A549 (cell line): Measurements from ENCODE around the gene KCNQ1. TPM values are rescaled to one million over a fixed set of nuclear protein-coding genes. Genes with fewer than 3 reads are reported as not detected.

Source experiments
- ATAC-seq, 2 experiments: fragments of 200-7000 bp in 1 of 2; fragments of >200 bp in 1 of 2; cut with Nextera tagmentation in 1 of 2; cut with Tn5 transposase in 1 of 2; 3 replicates each; pipeline versions ENCODE4 v1.8.0 to v1.9.1; 2018 to 2020; ENCODE audit warnings: mild to moderate bottlenecking in 1 of 2, moderate library complexity in 1 of 2
- CTCF ChIA-PET: fragments of 300-600 bp; sonication (Branson Sonifier 250); formaldehyde crosslinking; extraction: SDS; loops from one replicate; lab custom pipeline; 2021; ENCODE audit warnings: antibody characterized with exemption, inconsistent platforms; lab: Yijun Ruan, JAX
- POLR2A ChIA-PET: fragments of 350-600 bp; formaldehyde crosslinking; extraction: SDS; loops from one replicate; lab custom pipeline; 2021; ENCODE audit warnings: antibody characterized with exemption, inconsistent platforms; lab: Yijun Ruan, JAX
- DNase-seq, 2 experiments: peaks; one replicate each; pipeline versions ENCODE4 v3.0.0 to v3.0.0-alpha.2; 2011 to 2016; ENCODE audit warnings: low read depth in 1 of 2, low spot score in 1 of 2
- FAIRE-seq: peaks from 2 replicates; lab custom pipeline; 2011; peaks lifted over from hg19 to GRCh38; lab: Jason Lieb, UNC
- H3K27ac ChIP-seq, 2 experiments: fragments of >200 bp; sonication (Bioruptor Twin); formaldehyde crosslinking; 3 replicates each; pipeline ENCODE4 v1.5.1; 2016 to 2017
- H3K4me1 ChIP-seq: fragments of >200 bp; sonication (Bioruptor Twin); formaldehyde crosslinking; 3 replicates; pipeline ENCODE4 v1.6.1; 2016
- H3K4me2 ChIP-seq: fragments of >200 bp; sonication (Bioruptor Twin); formaldehyde crosslinking; 3 replicates; pipeline ENCODE4 v1.6.1; 2016
- H3K4me3 ChIP-seq: fragments of >200 bp; sonication (Bioruptor Twin); formaldehyde crosslinking; 3 replicates; pipeline ENCODE4 v1.5.1; 2016
- H3K9me3 ChIP-seq: fragments of >200 bp; sonication (Bioruptor Twin); formaldehyde crosslinking; 3 replicates; pipeline ENCODE4 v1.6.1; 2016
- CEBPB ChIP-seq, 2 experiments: fragments of >200 bp in 1 of 2; sonication (Bioruptor Twin) in 1 of 2; formaldehyde crosslinking in 1 of 2; IDR thresholded peaks; 2 replicates each; pipeline ENCODE4 v1.6.1; 2012 to 2016
- CHD4 ChIP-seq: fragments of 200-600 bp; sonication (generic); IDR thresholded peaks from 2 replicates; pipeline ENCODE4 v1.6.1; 2016; ENCODE audit warnings: antibody characterized with exemption, mild to moderate bottlenecking, borderline replicate concordance
- EHF ChIP-seq: fragments of 250-450 bp; sonication (Bioruptor Pico); IDR thresholded peaks from 2 replicates; pipeline ENCODE4 v1.5.0; 2020; ENCODE audit warnings: mild to moderate bottlenecking
- EHMT2 ChIP-seq: fragments of 200-600 bp; sonication (generic); IDR thresholded peaks from 2 replicates; pipeline ENCODE4 v1.6.1; 2016; ENCODE audit warnings: antibody characterized with exemption, low read depth, mild to moderate bottlenecking, moderate library complexity
- ESRRA ChIP-seq: fragments of 150-350 bp; IDR thresholded peaks from 2 replicates; pipeline ENCODE4 v1.6.1; 2014; ENCODE audit warnings: mild to moderate bottlenecking, low read length, borderline replicate concordance
- FOXS1 ChIP-seq: fragments of 250-450 bp; sonication (Bioruptor Pico); IDR thresholded peaks from 2 replicates; pipeline ENCODE4 v1.5.0; 2020; ENCODE audit warnings: mild to moderate bottlenecking, moderate library complexity
- GATA3 ChIP-seq: IDR thresholded peaks from 2 replicates; pipeline ENCODE4 v1.6.1; 2012; ENCODE audit warnings: borderline replicate concordance
- HEYL ChIP-seq: fragments of 250-450 bp; sonication (Bioruptor Pico); IDR thresholded peaks from 2 replicates; pipeline ENCODE4 v1.8.0; 2021; ENCODE audit warnings: mild to moderate bottlenecking, moderate library complexity
- HOXA7 ChIP-seq: fragments of 250-450 bp; sonication (Bioruptor Pico); IDR thresholded peaks from 2 replicates; pipeline ENCODE4 v1.5.0; 2020; ENCODE audit warnings: mild to moderate bottlenecking, moderate library complexity
- HOXB13 ChIP-seq: fragments of 250-450 bp; sonication (Bioruptor Pico); IDR thresholded peaks from 2 replicates; pipeline ENCODE4 v1.5.0; 2020; ENCODE audit warnings: low read depth, mild to moderate bottlenecking, moderate library complexity
- JUN ChIP-seq, 2 experiments: fragments of >200 bp; sonication (Bioruptor Twin); formaldehyde crosslinking; IDR thresholded peaks; 2 replicates in 1 of 2; 3 replicates in 1 of 2; pipeline ENCODE4 v1.6.1; 2016 to 2017
- JUNB ChIP-seq: fragments of >200 bp; sonication (Bioruptor Twin); formaldehyde crosslinking; IDR thresholded peaks from 2 replicates; pipeline ENCODE4 v1.6.1; 2016
- KDM5A ChIP-seq: fragments of 200-600 bp; sonication (generic); IDR thresholded peaks from 2 replicates; pipeline ENCODE4 v1.6.1; 2016; ENCODE audit warnings: antibody characterized with exemption, mild to moderate bottlenecking
- MAFK ChIP-seq: fragments of 450-650 bp; IDR thresholded peaks from 2 replicates; pipeline ENCODE4 v1.6.1; 2014; ENCODE audit not compliant: partially characterized antibody
- MAZ ChIP-seq: fragments of 150-350 bp; IDR thresholded peaks from 2 replicates; pipeline ENCODE4 v1.6.1; 2014; ENCODE audit warnings: antibody characterized with exemption, low read depth, low read length, borderline replicate concordance
- MYC ChIP-seq: IDR thresholded peaks from 2 replicates; pipeline ENCODE4 v1.6.1; 2012; ENCODE audit warnings: mild to moderate bottlenecking, inconsistent platforms, low read length, improper control_type of control experiment, borderline replicate concordance
- POLR2A ChIP-seq: IDR thresholded peaks from 2 replicates; pipeline ENCODE4 v1.6.1; 2012; ENCODE audit warnings: mild to moderate bottlenecking, low read length
- POLR2AphosphoS2 ChIP-seq: conservative IDR thresholded peaks from 2 replicates; pipeline ENCODE4 v1.6.1; 2012; ENCODE audit warnings: low read length, improper control_type of control experiment, inconsistent platforms
- RARB ChIP-seq: fragments of 250-450 bp; sonication (Bioruptor Pico); IDR thresholded peaks from 2 replicates; pipeline ENCODE4 v1.8.0; 2021; ENCODE audit warnings: mild to moderate bottlenecking, moderate library complexity
- RCOR1 ChIP-seq: fragments of 150-350 bp; IDR thresholded peaks from 2 replicates; pipeline ENCODE4 v1.6.1; 2014; ENCODE audit warnings: antibody characterized with exemption, low read length, low read depth
- SMC3 ChIP-seq: fragments of >200 bp; sonication (Bioruptor Twin); formaldehyde crosslinking; IDR thresholded peaks from 3 replicates; pipeline ENCODE4 v1.6.1; 2018; ENCODE audit warnings: inconsistent platforms
- TP53 ChIP-seq: fragments of 250-450 bp; sonication (Bioruptor Pico); IDR thresholded peaks from 2 replicates; pipeline ENCODE4 v1.5.0; 2021; ENCODE audit warnings: mild to moderate bottlenecking, moderate library complexity
- ZC3H11A ChIP-seq: fragments of 450-650 bp; IDR thresholded peaks from 2 replicates; pipeline ENCODE4 v1.6.1; 2014; ENCODE audit warnings: antibody characterized with exemption, mild to moderate bottlenecking
- ZSCAN20 ChIP-seq: fragments of 250-450 bp; sonication (Bioruptor Pico); IDR thresholded peaks from 2 replicates; pipeline ENCODE4 v1.8.0; 2022; ENCODE audit warnings: mild to moderate bottlenecking, moderate library complexity
- WGBS: methylation state at CpG from one replicate; pipeline ENCODE4 v1.1.6; 2017; ENCODE audit errors: missing lambda C conversion rate; 5-methylcytosine and 5-hydroxymethylcytosine counted together
- polyA plus RNA-seq, 4 experiments: library from polyadenylated mRNA; depleted of rRNA in 3 of 4; stranded (reverse); fragments of >200 nt; fragmentation: RNase III in 1 of 4; extraction: RNeasy Plus Mini Kit Qiagen cat#74134 plus additional on column Dnase treatment in 1 of 4; gene quantifications; 2 replicates in 3 of 4; 3 replicates in 1 of 4; pipeline ENCODE4 v1.2.3, GENCODE V29; 2011 to 2017
- TF ChIP-seq, protein P1 (sequence below): fragments of >200 bp; sonication (Bioruptor Twin); formaldehyde crosslinking; IDR thresholded peaks from 2 replicates; pipeline ENCODE4 v1.6.1; 2016
- TF ChIP-seq, protein P2 (sequence below): fragments of 450-650 bp; IDR thresholded peaks from 2 replicates; pipeline ENCODE4 v1.6.1; 2014; ENCODE audit warnings: antibody characterized with exemption
- TF ChIP-seq, protein P3 (sequence below): IDR thresholded peaks from 2 replicates; pipeline ENCODE4 v1.6.1; 2012
- TF ChIP-seq, protein P4 (sequence below): fragments of 150-350 bp; IDR thresholded peaks from 2 replicates; pipeline ENCODE4 v1.6.1; 2014; ENCODE audit warnings: low read depth, mild to moderate bottlenecking, low read length
- TF ChIP-seq, protein P5 (sequence below): fragments of 200-600 bp; sonication (generic); IDR thresholded peaks from 2 replicates; pipeline ENCODE4 v1.6.1; 2016; ENCODE audit warnings: antibody characterized with exemption, mild to moderate bottlenecking, moderate library complexity
- TF ChIP-seq, protein P6 (sequence below): IDR thresholded peaks from 2 replicates; pipeline ENCODE4 v1.6.1; 2012; ENCODE audit warnings: low read depth, borderline replicate concordance

The KCNQ1 gene
- polyA plus RNA-seq, 2 of the 4 experiments (the other 2 are of a cell fraction): 0.14 to 0.17 TPM

DNA sequence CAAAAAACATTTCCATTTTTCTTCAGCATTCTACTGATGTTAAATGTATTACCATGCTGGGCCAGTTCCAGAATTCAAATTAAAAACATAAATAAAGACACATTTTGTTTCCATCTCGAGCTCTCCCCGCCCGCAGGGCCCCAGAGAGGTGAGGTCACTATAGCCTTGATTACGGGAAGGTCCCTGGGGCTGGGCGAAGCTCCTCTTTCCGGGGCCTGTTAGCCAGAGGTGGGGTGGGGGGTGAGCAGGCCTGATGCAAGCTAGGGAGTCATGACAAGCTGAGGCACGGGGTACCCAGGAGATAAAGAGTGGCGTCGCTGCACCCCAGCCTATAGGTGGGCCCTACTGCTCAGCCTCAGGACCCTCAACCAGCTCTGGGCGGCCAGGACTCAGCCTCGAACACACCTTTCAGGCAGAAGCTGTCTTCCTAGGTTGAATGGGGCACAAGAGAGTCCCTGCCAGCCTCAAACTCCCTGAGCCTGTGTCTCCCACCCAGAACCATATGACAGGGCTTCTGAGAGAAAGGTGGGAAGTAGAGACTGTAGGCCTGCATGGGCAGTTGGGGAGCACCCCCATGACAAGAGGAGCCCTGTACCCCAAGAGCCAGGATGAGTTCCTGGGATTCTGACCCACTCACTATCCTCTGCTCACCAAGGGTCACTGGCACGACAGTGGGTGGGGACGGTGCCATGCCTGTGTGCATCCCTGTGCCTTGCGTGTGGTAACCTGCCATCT is 220.2 kb downstream of the KCNQ1 start:
- DNase-seq (no peak), ATAC-seq (no peak), FAIRE-seq (no peak)
- ChIA-PET POLR2A (no interaction called here), CTCF (no interaction called here)
- TF ChIP-seq KDM5A (no peak), TP53 (CRISPR knock-in tag) (no peak), MAFK (no peak), POLR2A (no peak), FOXS1 (CRISPR knock-in tag) (no peak), HOXA7 (no peak), ZC3H11A (no peak), CEBPB (IDR thresholded peaks at IDR 0.05) (no peak), RARB (CRISPR knock-in tag) (no peak), SMC3 (no peak), RCOR1 (no peak), CHD4 (no peak), MAZ (no peak), EHF (CRISPR knock-in tag) (no peak), EHMT2 (no peak)
- TF ChIP-seq, protein P1, sequence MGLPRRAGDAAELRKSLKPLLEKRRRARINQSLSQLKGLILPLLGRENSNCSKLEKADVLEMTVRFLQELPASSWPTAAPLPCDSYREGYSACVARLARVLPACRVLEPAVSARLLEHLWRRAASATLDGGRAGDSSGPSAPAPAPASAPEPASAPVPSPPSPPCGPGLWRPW: no peak
- TF ChIP-seq, protein P2, sequence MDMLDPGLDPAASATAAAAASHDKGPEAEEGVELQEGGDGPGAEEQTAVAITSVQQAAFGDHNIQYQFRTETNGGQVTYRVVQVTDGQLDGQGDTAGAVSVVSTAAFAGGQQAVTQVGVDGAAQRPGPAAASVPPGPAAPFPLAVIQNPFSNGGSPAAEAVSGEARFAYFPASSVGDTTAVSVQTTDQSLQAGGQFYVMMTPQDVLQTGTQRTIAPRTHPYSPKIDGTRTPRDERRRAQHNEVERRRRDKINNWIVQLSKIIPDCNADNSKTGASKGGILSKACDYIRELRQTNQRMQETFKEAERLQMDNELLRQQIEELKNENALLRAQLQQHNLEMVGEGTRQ: no peak
- TF ChIP-seq, protein P3, sequence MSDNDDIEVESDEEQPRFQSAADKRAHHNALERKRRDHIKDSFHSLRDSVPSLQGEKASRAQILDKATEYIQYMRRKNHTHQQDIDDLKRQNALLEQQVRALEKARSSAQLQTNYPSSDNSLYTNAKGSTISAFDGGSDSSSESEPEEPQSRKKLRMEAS: no peak
- H3K4me3 ChIP-seq: no peak overlapping the region
- H3K27ac ChIP-seq: no peak overlapping the region
- WGBS: 85% methylated on average over 14 of the region's 14 CpGs
- H3K9me3 ChIP-seq: peaks cover 40% of the 10 kb centered on the region
- no peaks in the 10 kb centered on the region for H3K4me1 ChIP-seq
- H3K4me2 ChIP-seq: no peak overlapping the region

DNA sequence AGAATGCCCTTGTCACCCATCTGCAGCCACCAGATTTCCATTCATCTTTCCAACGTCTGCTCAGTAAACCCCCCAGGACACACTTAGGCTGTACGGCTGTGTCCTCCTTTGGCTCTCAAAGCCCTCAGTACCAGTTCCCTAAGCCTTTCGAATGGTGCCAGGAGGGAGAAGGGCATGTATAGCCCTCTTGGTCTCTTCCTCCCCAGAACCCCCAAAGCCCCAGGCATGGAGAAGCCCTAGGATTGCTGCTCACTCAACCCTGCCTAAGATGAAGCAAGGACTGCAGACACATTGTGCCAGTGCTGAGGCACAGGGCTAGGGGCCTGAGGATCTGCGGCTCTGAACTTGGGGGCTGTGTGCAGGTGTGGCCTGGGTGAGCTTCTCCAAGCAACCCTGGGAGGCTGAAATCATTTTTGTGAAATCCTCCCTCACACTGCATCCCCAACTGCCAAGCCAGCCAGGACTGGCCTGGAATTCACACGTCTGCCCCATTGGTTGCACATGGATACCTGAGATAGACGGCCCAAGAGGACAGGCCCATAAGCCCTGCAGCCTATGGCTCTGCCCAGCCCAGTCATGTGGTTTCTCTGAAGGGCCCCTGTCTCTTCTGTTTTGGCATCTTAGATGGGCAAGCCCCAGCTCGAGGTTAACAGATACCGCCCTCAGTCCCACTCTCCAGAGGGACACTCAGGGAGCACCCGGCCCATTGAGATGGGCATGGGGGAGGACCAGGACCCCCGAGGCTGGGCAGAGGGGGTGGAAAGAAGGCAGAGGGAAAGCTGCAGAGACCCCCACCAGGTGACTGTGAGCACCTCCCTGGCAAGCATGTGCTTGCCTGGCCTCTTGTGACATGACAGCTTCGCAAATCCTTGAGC is 221.0 kb downstream of the KCNQ1 start:
- ATAC-seq (no peak), FAIRE-seq (no peak)
- Histone ChIP-seq H3K9me3 (peaks cover 33% of the 10 kb centered on the region), H3K4me1 (no peaks in the 10 kb centered on the region)
- POLR2A ChIA-PET: no interaction called here
- TF ChIP-seq HOXB13 (CRISPR knock-in tag) (no peak), GATA3 (no peak), POLR2A (no peak), HEYL (no peak), HOXA7 (no peak), ESRRA (no peak), ZC3H11A (no peak), MYC (no peak), ZSCAN20 (CRISPR knock-in tag) (no peak), EHMT2 (no peak), EHF (CRISPR knock-in tag) (no peak), JUNB (no peak), JUN (IDR thresholded peaks at IDR 0.05) (no peak), POLR2AphosphoS2 (no peak)
- TF ChIP-seq, protein P4, sequence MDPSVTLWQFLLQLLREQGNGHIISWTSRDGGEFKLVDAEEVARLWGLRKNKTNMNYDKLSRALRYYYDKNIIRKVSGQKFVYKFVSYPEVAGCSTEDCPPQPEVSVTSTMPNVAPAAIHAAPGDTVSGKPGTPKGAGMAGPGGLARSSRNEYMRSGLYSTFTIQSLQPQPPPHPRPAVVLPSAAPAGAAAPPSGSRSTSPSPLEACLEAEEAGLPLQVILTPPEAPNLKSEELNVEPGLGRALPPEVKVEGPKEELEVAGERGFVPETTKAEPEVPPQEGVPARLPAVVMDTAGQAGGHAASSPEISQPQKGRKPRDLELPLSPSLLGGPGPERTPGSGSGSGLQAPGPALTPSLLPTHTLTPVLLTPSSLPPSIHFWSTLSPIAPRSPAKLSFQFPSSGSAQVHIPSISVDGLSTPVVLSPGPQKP: no peak
- TF ChIP-seq, protein P5, sequence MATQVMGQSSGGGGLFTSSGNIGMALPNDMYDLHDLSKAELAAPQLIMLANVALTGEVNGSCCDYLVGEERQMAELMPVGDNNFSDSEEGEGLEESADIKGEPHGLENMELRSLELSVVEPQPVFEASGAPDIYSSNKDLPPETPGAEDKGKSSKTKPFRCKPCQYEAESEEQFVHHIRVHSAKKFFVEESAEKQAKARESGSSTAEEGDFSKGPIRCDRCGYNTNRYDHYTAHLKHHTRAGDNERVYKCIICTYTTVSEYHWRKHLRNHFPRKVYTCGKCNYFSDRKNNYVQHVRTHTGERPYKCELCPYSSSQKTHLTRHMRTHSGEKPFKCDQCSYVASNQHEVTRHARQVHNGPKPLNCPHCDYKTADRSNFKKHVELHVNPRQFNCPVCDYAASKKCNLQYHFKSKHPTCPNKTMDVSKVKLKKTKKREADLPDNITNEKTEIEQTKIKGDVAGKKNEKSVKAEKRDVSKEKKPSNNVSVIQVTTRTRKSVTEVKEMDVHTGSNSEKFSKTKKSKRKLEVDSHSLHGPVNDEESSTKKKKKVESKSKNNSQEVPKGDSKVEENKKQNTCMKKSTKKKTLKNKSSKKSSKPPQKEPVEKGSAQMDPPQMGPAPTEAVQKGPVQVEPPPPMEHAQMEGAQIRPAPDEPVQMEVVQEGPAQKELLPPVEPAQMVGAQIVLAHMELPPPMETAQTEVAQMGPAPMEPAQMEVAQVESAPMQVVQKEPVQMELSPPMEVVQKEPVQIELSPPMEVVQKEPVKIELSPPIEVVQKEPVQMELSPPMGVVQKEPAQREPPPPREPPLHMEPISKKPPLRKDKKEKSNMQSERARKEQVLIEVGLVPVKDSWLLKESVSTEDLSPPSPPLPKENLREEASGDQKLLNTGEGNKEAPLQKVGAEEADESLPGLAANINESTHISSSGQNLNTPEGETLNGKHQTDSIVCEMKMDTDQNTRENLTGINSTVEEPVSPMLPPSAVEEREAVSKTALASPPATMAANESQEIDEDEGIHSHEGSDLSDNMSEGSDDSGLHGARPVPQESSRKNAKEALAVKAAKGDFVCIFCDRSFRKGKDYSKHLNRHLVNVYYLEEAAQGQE: no peak
- TF ChIP-seq, protein P6, sequence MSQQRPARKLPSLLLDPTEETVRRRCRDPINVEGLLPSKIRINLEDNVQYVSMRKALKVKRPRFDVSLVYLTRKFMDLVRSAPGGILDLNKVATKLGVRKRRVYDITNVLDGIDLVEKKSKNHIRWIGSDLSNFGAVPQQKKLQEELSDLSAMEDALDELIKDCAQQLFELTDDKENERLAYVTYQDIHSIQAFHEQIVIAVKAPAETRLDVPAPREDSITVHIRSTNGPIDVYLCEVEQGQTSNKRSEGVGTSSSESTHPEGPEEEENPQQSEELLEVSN: no peak
- TF ChIP-seq, all 56 proteins: peak for 0
- Histone ChIP-seq H3K4me2 (no peak overlapping the region), H3K27ac (no peak overlapping the region), H3K4me3 (no peak overlapping the region)
- no peak for DNase-seq
- CTCF ChIA-PET: no interaction called here
- 85% methylated on average over 11 of the region's 11 CpGs for WGBS
